ENCODE data around the gene CUEDC2.
A peak's percentile ranks its signal among the peaks of the same experiment; 100 is the strongest.

CUEDC2 gene

GRCh38 chr10:102434394-102435132 is 2.2 kb upstream of the CUEDC2 start:
- Histone ChIP-seq H2AFZ (ENCODE audit: low read length) (no peak overlapping the region), H3K27ac (ENCODE audit: low read depth, low read length, poor library complexity, severe bottlenecking) (no peak overlapping the region), H3K4me1 (ENCODE audit: insufficient read depth, low read length, severe bottlenecking) (peaks cover 18% of the 10 kb centered on the region), H3K9me3 (ENCODE audit: low read length) (no peaks in the 10 kb centered on the region), H3K9me2 (ENCODE audit: low read depth, low read length) (no peaks in the 10 kb centered on the region), H3K27me3 (ENCODE audit: insufficient read depth, low read length) (no peaks in the 10 kb centered on the region), H3K9ac (ENCODE audit: low read length) (no peak overlapping the region), H4K20me1 (ENCODE audit: insufficient read depth, low read length) (no peaks in the 10 kb centered on the region), H3K36me3 (ENCODE audit: insufficient read depth, low read length) (no peaks in the 10 kb centered on the region), H3F3A (ENCODE audit: insufficient read depth, low read length) (no peaks in the 10 kb centered on the region), H3K4me2 (ENCODE audit: low read length) (no peak overlapping the region), H3K4me3 (ENCODE audit: low read depth, low read length, poor library complexity, severe bottlenecking) (no peak overlapping the region), H3K79me2 (ENCODE audit: insufficient read depth, low read length) (no peaks in the 10 kb centered on the region)
- TF ChIP-seq CTCF (IDR thresholded peaks at IDR 0.05; ENCODE audit: low read length) (no peak), EZH2 (IDR thresholded peaks at IDR 0.05; ENCODE audit: borderline replicate concordance, low read length) (no peak)

GRCh38 chr10:102433619-102434046 is 1.3 kb upstream of the CUEDC2 start:
- no peak for TF ChIP-seq EZH2 (IDR thresholded peaks at IDR 0.05; ENCODE audit: borderline replicate concordance, low read length)
- TF ChIP-seq CTCF (IDR thresholded peaks at IDR 0.05; ENCODE audit: low read length) = no peak
- no peaks in the 10 kb centered on the region for H3K9me2 ChIP-seq (ENCODE audit: low read depth, low read length)
- H3K9me3 ChIP-seq (ENCODE audit: low read length) = no peaks in the 10 kb centered on the region
- no peaks in the 10 kb centered on the region for H3K79me2 ChIP-seq (ENCODE audit: insufficient read depth, low read length)
- no peaks in the 10 kb centered on the region for H3K36me3 ChIP-seq (ENCODE audit: insufficient read depth, low read length)
- H4K20me1 ChIP-seq (ENCODE audit: insufficient read depth, low read length) = no peaks in the 10 kb centered on the region
- H3K4me1 ChIP-seq (ENCODE audit: insufficient read depth, low read length, severe bottlenecking) = peaks cover 18% of the 10 kb centered on the region
- no peak overlapping the region for H3K27ac ChIP-seq (ENCODE audit: low read depth, low read length, poor library complexity, severe bottlenecking)
- H3K9ac ChIP-seq (ENCODE audit: low read length) = no peak overlapping the region
- no peak overlapping the region for H2AFZ ChIP-seq (ENCODE audit: low read length)
- H3F3A ChIP-seq (ENCODE audit: insufficient read depth, low read length) = no peaks in the 10 kb centered on the region
- no peaks in the 10 kb centered on the region for H3K27me3 ChIP-seq (ENCODE audit: insufficient read depth, low read length)
- no peak overlapping the region for H3K4me3 ChIP-seq (ENCODE audit: low read depth, low read length, poor library complexity, severe bottlenecking)
- no peak overlapping the region for H3K4me2 ChIP-seq (ENCODE audit: low read length)

GRCh38 chr10:102431452-102432124 is 786 bp downstream of the CUEDC2 start:
- Histone ChIP-seq H3K9ac (ENCODE audit: low read length) (peak overlapping the region; percentile 79), H3K36me3 (ENCODE audit: insufficient read depth, low read length) (no peaks in the 10 kb centered on the region), H3K79me2 (ENCODE audit: insufficient read depth, low read length) (no peaks in the 10 kb centered on the region), H3K9me2 (ENCODE audit: low read depth, low read length) (no peaks in the 10 kb centered on the region), H3K4me2 (ENCODE audit: low read length) (peak overlapping the region; percentile 84), H3K27ac (ENCODE audit: low read depth, low read length, poor library complexity, severe bottlenecking) (peak overlapping the region; percentile 74), H3K4me1 (ENCODE audit: insufficient read depth, low read length, severe bottlenecking) (peaks cover 18% of the 10 kb centered on the region), H3K4me3 (ENCODE audit: low read depth, low read length, poor library complexity, severe bottlenecking) (peak overlapping the region; percentile 71), H3K27me3 (ENCODE audit: insufficient read depth, low read length) (no peaks in the 10 kb centered on the region), H3F3A (ENCODE audit: insufficient read depth, low read length) (no peaks in the 10 kb centered on the region), H4K20me1 (ENCODE audit: insufficient read depth, low read length) (no peaks in the 10 kb centered on the region), H2AFZ (ENCODE audit: low read length) (no peak overlapping the region), H3K9me3 (ENCODE audit: low read length) (no peaks in the 10 kb centered on the region)
- no peak for TF ChIP-seq CTCF (IDR thresholded peaks at IDR 0.05; ENCODE audit: low read length)
- no peak for TF ChIP-seq EZH2 (IDR thresholded peaks at IDR 0.05; ENCODE audit: borderline replicate concordance, low read length)
